Measurements from ENCODE around the gene CELF2.

- TF ChIP-seq, protein P1, sequence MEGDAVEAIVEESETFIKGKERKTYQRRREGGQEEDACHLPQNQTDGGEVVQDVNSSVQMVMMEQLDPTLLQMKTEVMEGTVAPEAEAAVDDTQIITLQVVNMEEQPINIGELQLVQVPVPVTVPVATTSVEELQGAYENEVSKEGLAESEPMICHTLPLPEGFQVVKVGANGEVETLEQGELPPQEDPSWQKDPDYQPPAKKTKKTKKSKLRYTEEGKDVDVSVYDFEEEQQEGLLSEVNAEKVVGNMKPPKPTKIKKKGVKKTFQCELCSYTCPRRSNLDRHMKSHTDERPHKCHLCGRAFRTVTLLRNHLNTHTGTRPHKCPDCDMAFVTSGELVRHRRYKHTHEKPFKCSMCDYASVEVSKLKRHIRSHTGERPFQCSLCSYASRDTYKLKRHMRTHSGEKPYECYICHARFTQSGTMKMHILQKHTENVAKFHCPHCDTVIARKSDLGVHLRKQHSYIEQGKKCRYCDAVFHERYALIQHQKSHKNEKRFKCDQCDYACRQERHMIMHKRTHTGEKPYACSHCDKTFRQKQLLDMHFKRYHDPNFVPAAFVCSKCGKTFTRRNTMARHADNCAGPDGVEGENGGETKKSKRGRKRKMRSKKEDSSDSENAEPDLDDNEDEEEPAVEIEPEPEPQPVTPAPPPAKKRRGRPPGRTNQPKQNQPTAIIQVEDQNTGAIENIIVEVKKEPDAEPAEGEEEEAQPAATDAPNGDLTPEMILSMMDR (IDR thresholded peaks at IDR 0.05): no peak
- no peak for TF ChIP-seq POLR2A (IDR thresholded peaks at IDR 0.05)
Observed at GRCh38 chr10:11158080-11158479, 140.4 kb downstream of the CELF2 start.

Measured in vagina (tissue), 2 donors.